GF-D8 (cell line): Measurements from ENCODE around the gene TLCD3A.
"Not testable (repeated sequence)": the region's sequence is repeated elsewhere in the genome, so short reads cannot be mapped to it uniquely, and the experiment has no call there.

ENCODE experiments used
- DNase-seq: peaks from one replicate; lab custom pipeline; 2025; lab: John Stamatoyannopoulos, UW

The TLCD3A gene

GRCh38 chr17:789160-789840 is 56.9 kb downstream of the TLCD3A start:
- no peak for DNase-seq

- not testable (repeated sequence) for DNase-seq
These were observed 57.8 kb downstream of the TLCD3A start for GRCh38 chr17:789931-790873.

GRCh38 chr17:790874-791247 is 58.5 kb downstream of the TLCD3A start:
- not testable (repeated sequence) for DNase-seq

- no peak for DNase-seq
These were observed 59.4 kb downstream of the TLCD3A start for GRCh38 chr17:791829-792228.

- no peak for DNase-seq
These were observed 59.9 kb downstream of the TLCD3A start for GRCh38 chr17:792277-792676.
